Measurements from ENCODE around the gene ATP11C. TPM values are rescaled to one million over a fixed set of nuclear protein-coding genes. Genes with fewer than 3 reads are reported as not detected.

The ATP11C gene
- total and polyA plus RNA-seq, 2 of the 4 experiments (the other 2 are of a cell fraction) = 19.3 to 40.0 TPM

DNA sequence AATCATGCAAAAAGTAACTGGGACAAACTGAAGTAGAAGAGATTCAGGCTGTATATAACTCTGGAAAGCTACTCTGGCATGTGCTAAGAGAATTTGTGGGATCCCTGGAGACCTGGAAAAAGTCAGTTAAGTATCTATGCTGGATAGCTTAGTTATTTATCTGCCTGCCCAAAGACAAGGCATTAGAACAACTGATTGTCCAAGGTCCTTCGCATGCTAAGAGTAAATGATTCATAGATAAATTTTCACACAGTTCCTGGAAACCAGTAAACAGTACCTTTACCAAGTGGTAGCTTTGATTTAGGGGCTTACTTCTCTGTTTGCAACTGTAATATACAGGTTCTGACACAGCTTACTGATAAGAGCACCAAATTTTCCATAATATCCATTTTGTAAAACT is 104.8 kb downstream of the ATP11C start:
- Histone ChIP-seq H3K9ac (ENCODE audit: low read depth, low read length) (no peak overlapping the region), H4K91ac (ENCODE audit: insufficient read depth, low read depth, low read length) (no peak overlapping the region), H3K4me1 (ENCODE audit: control insufficient read depth, insufficient read depth, low read length) (peaks cover 7% of the 10 kb centered on the region; the same call in 1 of the 2 replicates), H2AK9ac (replicated peaks; ENCODE audit: low read depth, low read length, poor library complexity) (no peak overlapping the region), H3K27me3 (ENCODE audit: control insufficient read depth, insufficient read depth, low read length) (no peaks in the 10 kb centered on the region), H2AFZ (replicated peaks; ENCODE audit: low read length, poor library complexity) (no peak overlapping the region), H3K79me1 (ENCODE audit: low read depth in 1 of 2, low read length in 2 of 2) (peaks cover 9 to 10% of the 10 kb centered on the region in 2 experiments), H3K9me3 (ENCODE audit: control insufficient read depth, insufficient read depth, low read length) (no peaks in the 10 kb centered on the region), H3K36me3 (ENCODE audit: control insufficient read depth, insufficient read depth, low read length) (no peaks in the 10 kb centered on the region), H3K4ac (ENCODE audit: low read depth, low read length) (no peak overlapping the region), H3K23ac (ENCODE audit: low read depth, low read length) (no peak overlapping the region), H3K27ac (ENCODE audit: insufficient read depth, low read length) (no peak overlapping the region), H2AK5ac (ENCODE audit: low read depth, low read length) (no peak overlapping the region), H2BK120ac (ENCODE audit: low read depth, low read length) (no peak overlapping the region), H3K56ac (ENCODE audit: extremely low read depth, insufficient read depth, low read length) (no peak overlapping the region), H4K5ac (ENCODE audit: low read depth, low read length) (no peak overlapping the region), H3K18ac (ENCODE audit: low read depth, low read length) (no peak overlapping the region), H4K8ac (ENCODE audit: low read depth in 2 of 2, low read length in 2 of 2) (no peak overlapping the region), H3K4me2 (ENCODE audit: low read depth, low read length) (no peak overlapping the region), H2BK5ac (ENCODE audit: low read depth, low read length, poor library complexity, severe bottlenecking) (no peak overlapping the region), H3K9me1 (ENCODE audit: insufficient read depth, low read length) (no peaks in the 10 kb centered on the region), H3K14ac (replicated peaks; ENCODE audit: low read depth, low read length) (no peak overlapping the region), H2BK20ac (ENCODE audit: low read depth, low read length) (no peak overlapping the region; the same call in 1 of the 2 replicates), H2BK15ac (ENCODE audit: low read depth, low read length) (no peak overlapping the region), H4K20me1 (ENCODE audit: insufficient read depth, low read length) (no peaks in the 10 kb centered on the region), H3K4me3 (ENCODE audit: insufficient read depth, low read depth, low read length) (no peak overlapping the region)
- WGBS, 2 experiments (ENCODE audit: extremely low coverage in 2 of 2, insufficient read length in 1 of 2) = no CpG with 5 or more reads among the region's 1 CpG
- TF ChIP-seq, protein P1, sequence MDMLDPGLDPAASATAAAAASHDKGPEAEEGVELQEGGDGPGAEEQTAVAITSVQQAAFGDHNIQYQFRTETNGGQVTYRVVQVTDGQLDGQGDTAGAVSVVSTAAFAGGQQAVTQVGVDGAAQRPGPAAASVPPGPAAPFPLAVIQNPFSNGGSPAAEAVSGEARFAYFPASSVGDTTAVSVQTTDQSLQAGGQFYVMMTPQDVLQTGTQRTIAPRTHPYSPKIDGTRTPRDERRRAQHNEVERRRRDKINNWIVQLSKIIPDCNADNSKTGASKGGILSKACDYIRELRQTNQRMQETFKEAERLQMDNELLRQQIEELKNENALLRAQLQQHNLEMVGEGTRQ (IDR thresholded peaks at IDR 0.05; ENCODE audit: low read depth, low read length) = no peak
- TF ChIP-seq MXI1 (IDR thresholded peaks at IDR 0.05; ENCODE audit: borderline replicate concordance, low read depth, low read length) = no peak
- no peak for TF ChIP-seq MAZ (IDR thresholded peaks at IDR 0.05; ENCODE audit: borderline replicate concordance, low read depth, low read length)
- TF ChIP-seq RCOR1 (IDR thresholded peaks at IDR 0.05; ENCODE audit: insufficient replicate concordance, low read length) = no peak
- no peak for TF ChIP-seq FOS (IDR thresholded peaks at IDR 0.05; ENCODE audit: low read depth, low read length)
- no peak for TF ChIP-seq CHD1 (IDR thresholded peaks at IDR 0.05; ENCODE audit: low read depth, low read length)
- TF ChIP-seq NFE2L2 (IDR thresholded peaks at IDR 0.05; ENCODE audit: low read depth, low read length) = no peak
- no peak for TF ChIP-seq MAFK (IDR thresholded peaks at IDR 0.05; ENCODE audit: low read depth, low read length)
- TF ChIP-seq CEBPB (IDR thresholded peaks at IDR 0.05; ENCODE audit: low read depth, low read length) = no peak
- no peak for TF ChIP-seq RFX5 (IDR thresholded peaks at IDR 0.05; ENCODE audit: low read depth, low read length)
- no peak for TF ChIP-seq POLR2A (IDR thresholded peaks at IDR 0.05; ENCODE audit: low read depth, low read length)
- TF ChIP-seq BHLHE40 (IDR thresholded peaks at IDR 0.05; ENCODE audit: low read depth, low read length) = no peak
- TF ChIP-seq, protein P2, sequence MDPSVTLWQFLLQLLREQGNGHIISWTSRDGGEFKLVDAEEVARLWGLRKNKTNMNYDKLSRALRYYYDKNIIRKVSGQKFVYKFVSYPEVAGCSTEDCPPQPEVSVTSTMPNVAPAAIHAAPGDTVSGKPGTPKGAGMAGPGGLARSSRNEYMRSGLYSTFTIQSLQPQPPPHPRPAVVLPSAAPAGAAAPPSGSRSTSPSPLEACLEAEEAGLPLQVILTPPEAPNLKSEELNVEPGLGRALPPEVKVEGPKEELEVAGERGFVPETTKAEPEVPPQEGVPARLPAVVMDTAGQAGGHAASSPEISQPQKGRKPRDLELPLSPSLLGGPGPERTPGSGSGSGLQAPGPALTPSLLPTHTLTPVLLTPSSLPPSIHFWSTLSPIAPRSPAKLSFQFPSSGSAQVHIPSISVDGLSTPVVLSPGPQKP (IDR thresholded peaks at IDR 0.05; ENCODE audit: borderline replicate concordance, low read depth, low read length) = no peak
- TF ChIP-seq, protein P3, sequence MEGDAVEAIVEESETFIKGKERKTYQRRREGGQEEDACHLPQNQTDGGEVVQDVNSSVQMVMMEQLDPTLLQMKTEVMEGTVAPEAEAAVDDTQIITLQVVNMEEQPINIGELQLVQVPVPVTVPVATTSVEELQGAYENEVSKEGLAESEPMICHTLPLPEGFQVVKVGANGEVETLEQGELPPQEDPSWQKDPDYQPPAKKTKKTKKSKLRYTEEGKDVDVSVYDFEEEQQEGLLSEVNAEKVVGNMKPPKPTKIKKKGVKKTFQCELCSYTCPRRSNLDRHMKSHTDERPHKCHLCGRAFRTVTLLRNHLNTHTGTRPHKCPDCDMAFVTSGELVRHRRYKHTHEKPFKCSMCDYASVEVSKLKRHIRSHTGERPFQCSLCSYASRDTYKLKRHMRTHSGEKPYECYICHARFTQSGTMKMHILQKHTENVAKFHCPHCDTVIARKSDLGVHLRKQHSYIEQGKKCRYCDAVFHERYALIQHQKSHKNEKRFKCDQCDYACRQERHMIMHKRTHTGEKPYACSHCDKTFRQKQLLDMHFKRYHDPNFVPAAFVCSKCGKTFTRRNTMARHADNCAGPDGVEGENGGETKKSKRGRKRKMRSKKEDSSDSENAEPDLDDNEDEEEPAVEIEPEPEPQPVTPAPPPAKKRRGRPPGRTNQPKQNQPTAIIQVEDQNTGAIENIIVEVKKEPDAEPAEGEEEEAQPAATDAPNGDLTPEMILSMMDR (conservative IDR thresholded peaks at IDR 0.05; ENCODE audit: low read depth, low read length) = no peak
- no peak for TF ChIP-seq RAD21 (IDR thresholded peaks at IDR 0.05; ENCODE audit: low read length)
- no peak for TF ChIP-seq SMC3 (IDR thresholded peaks at IDR 0.05; ENCODE audit: low read depth, low read length)
- DNase-seq (no peak), ATAC-seq (ENCODE audit: low read depth) (no peak)
- POLR2A ChIA-PET (ENCODE audit: unreplicated experiment) = no interaction called here
- dilution Hi-C loops (cut with HindIII; ENCODE audit: low sequenced_read_pairs, unreplicated experiment) (no loop called here), intact Hi-C loops (cut with micrococcal nuclease) (no loop called here), in situ Hi-C loops (cut with MboI; ENCODE audit: low sequenced_read_pairs) (no loop called here)
- no TSS peak for BruUV-seq (replicated peaks)
- CTCF ChIA-PET = no interaction called here
